ENCODE results near the gene WWC2. TPM values are rescaled to one million over a fixed set of nuclear protein-coding genes. Genes with fewer than 3 reads are reported as not detected.

WWC2 gene
- total and polyA plus RNA-seq, 2 experiments from 2014 or later: 50.5 to 74.2 TPM

- peak; percentile 45 for DNase-seq (ENCODE audit: low spot score)
- no peaks in the 10 kb centered on the region for H3K27me3 ChIP-seq (ENCODE audit: insufficient read depth)
- H2AFZ ChIP-seq: no peak overlapping the region
- TF ChIP-seq ZNF462 (CRISPR knock-in tag; IDR thresholded peaks at IDR 0.05) (no peak), ETS1 (IDR thresholded peaks at IDR 0.05) (no peak), EZH2 (IDR thresholded peaks at IDR 0.05; ENCODE audit: low read depth, unreplicated experiment) (no peak), CTCF (conservative IDR thresholded peaks at IDR 0.05; ENCODE audit: low read depth in 2 of 2) (peak; percentile 54 to 69), NANOG (IDR thresholded peaks at IDR 0.05; ENCODE audit: borderline replicate concordance) (no peak), STAT1 (IDR thresholded peaks at IDR 0.05; ENCODE audit: unreplicated experiment) (no peak), POLR2AphosphoS5 (IDR thresholded peaks at IDR 0.05; ENCODE audit: low read depth) (no peak), EZH2phosphoT487 (IDR thresholded peaks at IDR 0.05; ENCODE audit: unreplicated experiment) (no peak)
- H3K9me2 ChIP-seq (ENCODE audit: insufficient read depth): 0 out of 2 replicates have a peak, but pooled peaks cover 4% of the 10 kb centered on the region
- no peak overlapping the region for H3K27ac ChIP-seq (ENCODE audit: low read depth)
- no peaks in the 10 kb centered on the region for H3K36me3 Mint-ChIP-seq (ENCODE audit: low read depth)
- H3K4me3 ChIP-seq: no peak overlapping the region
- H3K4me1 Mint-ChIP-seq: peaks cover 14% of the 10 kb centered on the region
- H3K9me3 Mint-ChIP-seq: no peaks in the 10 kb centered on the region; the same call in 1 of the 3 replicates
- no peak overlapping the region for H3K4me3 Mint-ChIP-seq
- H3K4me1 ChIP-seq (ENCODE audit: insufficient read depth): no peaks in the 10 kb centered on the region
- no peak overlapping the region for H3K4me2 ChIP-seq
- peaks cover 2% of the 10 kb centered on the region for H3K27me3 Mint-ChIP-seq (ENCODE audit: insufficient read depth, low read depth, poor library complexity)
- H3K36me3 ChIP-seq (ENCODE audit: insufficient read depth): no peaks in the 10 kb centered on the region
- H3K79me2 ChIP-seq (replicated peaks; ENCODE audit: insufficient read depth): no peaks in the 10 kb centered on the region
- no peaks in the 10 kb centered on the region for H4K20me1 ChIP-seq (replicated peaks; ENCODE audit: insufficient read depth)
- no peak overlapping the region for H3K27ac Mint-ChIP-seq
- H3F3A ChIP-seq (replicated peaks; ENCODE audit: low read depth): no peaks in the 10 kb centered on the region
- ATAC-seq: peak; percentile 67; the same call in 2 of the 3 replicates
Measured at GRCh38 chr4:183362916-183363542, 264.0 kb downstream of the WWC2 start.
